SIG-M5 (cell line): ENCODE measurements around the gene ADCYAP1.

ENCODE experiments used
- DNase-seq: peaks from one replicate; lab custom pipeline; 2025; lab: John Stamatoyannopoulos, UW

ADCYAP1 gene

GRCh38 chr18:910247-910646 lies 5.6 kb downstream of the ADCYAP1 start:
- DNase-seq = no peak

GRCh38 chr18:911025-911424 lies 6.4 kb downstream of the ADCYAP1 start:
- no peak for DNase-seq

DNA sequence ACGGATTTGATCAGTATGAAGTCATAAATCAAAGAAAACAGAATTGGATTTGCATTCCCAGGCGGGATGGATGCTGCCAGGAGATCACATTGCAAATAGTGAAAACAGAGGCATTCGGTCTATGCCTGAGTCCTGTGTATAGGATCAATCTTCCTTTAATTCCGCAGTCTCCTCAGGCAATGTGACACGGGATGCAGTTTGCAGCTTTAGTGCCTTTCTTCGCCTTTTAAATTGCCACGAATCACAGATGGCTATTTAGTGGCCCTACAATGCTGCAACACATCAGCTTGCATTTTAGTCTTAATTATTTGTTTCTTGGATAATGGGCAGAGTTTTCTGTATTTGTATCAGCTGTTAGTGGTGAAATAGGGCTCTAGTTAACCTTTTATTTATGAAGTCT lies 6.8 kb downstream of the ADCYAP1 start:
- DNase-seq = no peak

- no peak for DNase-seq
Observed at GRCh38 chr18:916562-916961, 11.9 kb downstream of the ADCYAP1 start.

DNA sequence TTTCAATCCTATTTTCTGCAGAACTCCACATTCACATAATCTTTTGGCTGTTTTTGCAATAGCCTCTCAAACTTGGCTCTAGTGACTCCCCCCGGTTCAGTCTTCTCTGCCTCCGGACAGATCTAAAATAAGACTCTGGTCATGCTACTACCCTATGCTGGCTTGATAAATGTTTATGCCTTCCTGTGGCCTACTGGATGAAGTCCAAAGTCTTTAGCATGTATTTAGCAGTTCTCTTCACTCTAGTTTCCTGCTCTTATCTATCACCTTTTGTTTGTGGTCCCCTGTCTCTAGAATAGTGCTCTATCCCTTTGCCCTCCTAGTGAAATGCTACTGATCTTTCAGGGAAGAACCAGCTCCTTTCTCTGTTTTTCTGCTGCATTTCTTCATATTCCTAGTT lies 14.4 kb downstream of the ADCYAP1 start:
- no peak for DNase-seq

DNA sequence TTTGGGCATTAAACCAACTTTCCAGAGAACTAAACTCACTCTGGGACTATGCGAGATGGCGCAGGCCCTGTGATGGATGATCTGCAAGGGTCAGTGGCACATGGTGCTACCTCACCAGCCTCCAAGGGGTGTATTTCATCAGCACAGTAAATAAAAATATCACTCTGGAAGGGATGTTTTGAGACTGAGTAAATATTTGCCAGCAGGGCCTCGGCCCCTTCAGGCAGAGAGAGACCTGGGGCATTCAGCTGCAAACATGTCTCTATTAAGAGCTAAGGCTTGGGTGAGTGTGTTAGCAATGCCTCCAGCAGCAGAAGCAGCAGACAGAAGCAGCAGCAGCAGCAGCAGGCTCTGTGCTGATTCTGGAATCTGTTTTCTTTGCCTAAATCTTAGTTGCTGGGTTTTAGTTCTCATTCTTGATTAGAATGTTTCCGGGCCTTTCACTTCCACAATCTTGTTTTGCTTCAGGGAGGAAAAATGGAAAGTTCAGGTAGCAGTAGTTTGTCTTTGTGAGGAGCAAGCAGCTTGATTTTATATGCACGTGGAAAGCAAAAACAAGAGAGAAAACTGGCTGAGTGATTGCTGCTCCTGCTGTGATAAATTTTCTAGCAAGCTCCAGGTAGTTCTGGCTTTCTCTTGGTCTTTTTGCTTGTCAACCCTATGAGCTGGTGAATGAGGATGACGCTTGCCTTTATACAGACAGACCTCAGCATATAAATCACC lies 18.6 kb downstream of the ADCYAP1 start:
- DNase-seq = no peak

DNA sequence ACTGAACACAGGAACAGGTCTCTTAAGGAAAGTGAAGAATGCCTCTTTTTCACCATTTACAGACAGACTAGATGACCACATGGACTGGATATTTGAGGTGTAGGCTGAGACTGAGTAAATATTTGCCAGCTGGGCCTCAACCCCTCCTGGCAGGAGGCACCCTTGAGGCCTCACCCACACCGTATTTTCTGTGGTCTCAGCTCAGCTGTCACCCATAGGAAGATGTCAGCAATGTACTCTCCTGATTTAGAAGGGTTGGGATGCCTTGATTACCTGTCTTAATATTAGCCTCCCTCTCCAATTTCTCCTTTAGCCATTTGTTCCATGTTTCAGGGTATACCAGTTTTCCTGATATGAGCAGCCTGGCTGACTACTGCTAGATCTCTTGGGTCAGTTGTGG lies 20.3 kb downstream of the ADCYAP1 start:
- DNase-seq = no peak

- DNase-seq = no peak
Observed at GRCh38 chr18:926946-927345, 22.3 kb downstream of the ADCYAP1 start.

GRCh38 chr18:933082-933481 lies 28.4 kb downstream of the ADCYAP1 start:
- DNase-seq = no peak

DNA sequence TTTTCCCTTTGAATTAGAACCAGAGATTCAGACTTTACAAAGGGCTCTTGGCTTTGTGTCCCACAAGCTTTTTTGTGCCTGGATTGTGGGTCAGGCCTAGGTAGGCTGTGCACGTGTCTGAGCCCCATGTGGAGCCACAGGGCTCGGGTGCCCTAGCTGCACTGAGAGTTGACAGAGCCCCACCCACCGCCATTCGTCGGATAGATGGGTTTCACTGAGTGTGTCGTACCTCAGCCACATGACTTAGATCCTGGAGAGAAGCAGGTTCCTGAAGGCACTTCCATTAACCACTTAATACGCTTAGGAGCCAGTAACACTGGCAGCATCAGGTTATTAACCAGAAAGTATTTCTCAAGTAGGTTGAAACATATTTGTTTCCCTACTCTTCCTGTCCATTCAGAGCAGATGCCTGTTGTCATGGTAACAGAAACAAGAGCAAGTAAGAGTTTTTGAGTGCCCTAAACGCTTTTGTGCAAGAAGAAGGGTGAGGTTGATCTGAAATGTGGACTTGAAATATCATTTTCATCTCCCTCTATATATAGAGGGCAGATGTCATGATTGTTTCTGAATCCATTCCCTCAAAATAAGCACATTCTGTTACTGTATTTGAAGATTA lies 30.0 kb downstream of the ADCYAP1 start:
- no peak for DNase-seq

DNA sequence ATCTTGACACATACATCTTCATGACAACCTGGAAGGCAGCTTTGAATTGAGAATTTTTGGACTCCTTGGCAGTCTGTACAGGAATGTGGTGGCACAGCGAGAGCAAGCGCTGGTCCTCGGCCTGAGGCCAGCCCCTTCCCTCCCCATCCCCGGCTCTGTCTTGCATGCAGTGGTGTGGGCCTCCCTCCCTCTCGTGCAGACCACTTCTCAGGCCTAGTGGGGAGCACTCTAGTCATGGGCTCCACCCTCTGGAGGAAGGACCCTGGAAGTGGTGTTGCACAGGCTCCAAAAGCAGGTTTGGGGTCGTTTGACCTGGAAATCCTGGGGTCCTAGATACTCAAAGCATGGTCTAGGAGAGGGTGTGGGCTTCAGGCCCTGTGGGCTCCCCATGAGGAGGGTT lies 32.3 kb downstream of the ADCYAP1 start:
- DNase-seq = no peak

DNA sequence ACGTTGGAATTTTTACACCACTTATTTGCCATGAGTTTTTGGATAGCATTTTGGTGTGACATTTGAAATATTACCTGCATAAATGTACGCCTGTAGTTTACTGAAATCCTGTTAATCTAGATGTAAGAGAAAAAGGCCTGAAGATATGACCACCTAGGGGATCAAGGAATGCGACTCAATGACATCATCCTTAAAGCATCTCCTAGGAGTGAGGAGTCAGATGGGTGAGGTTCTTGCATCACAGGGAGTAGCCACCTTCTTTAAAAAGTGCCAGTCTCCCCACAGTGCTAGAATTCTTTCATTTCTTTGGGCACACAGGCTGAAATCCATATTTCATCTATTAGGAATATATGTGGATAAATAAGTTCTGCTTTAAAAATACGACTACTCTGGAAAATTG lies 34.5 kb downstream of the ADCYAP1 start:
- DNase-seq = no peak

- no peak for DNase-seq
Observed at GRCh38 chr18:939958-940357, 35.3 kb downstream of the ADCYAP1 start.

GRCh38 chr18:941331-941730 lies 36.7 kb downstream of the ADCYAP1 start:
- no peak for DNase-seq

DNA sequence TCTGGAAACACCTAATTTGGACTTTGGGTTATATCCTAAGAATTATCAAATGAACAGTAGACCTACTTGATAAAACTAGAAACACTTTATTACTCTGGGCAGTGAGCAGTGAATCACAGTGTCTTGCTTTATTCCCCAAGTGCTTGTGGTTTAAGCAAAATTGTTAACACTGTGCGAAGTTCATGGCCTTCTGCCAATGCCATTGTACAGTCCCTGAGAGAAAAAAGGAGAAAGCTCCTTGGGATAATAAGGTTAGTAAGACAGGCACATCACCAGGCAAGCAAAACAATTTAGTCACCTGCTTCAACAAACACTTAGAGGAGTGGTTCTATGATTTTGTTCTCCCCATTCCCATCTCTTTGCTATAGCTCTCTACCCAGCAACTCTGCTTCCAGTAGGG lies 39.8 kb downstream of the ADCYAP1 start:
- DNase-seq = no peak

GRCh38 chr18:949724-950631 lies 45.3 kb downstream of the ADCYAP1 start:
- DNase-seq = no peak

- no peak for DNase-seq
Observed at GRCh38 chr18:950882-951495, 46.3 kb downstream of the ADCYAP1 start.

GRCh38 chr18:955384-956066 lies 50.9 kb downstream of the ADCYAP1 start:
- no peak for DNase-seq

GRCh38 chr18:957829-958228 lies 53.2 kb downstream of the ADCYAP1 start:
- DNase-seq = no peak

GRCh38 chr18:959854-960253 lies 55.2 kb downstream of the ADCYAP1 start:
- no peak for DNase-seq
